ENCODE measurements around the gene DNAJB4. TPM values are rescaled to one million over a fixed set of nuclear protein-coding genes. Genes with fewer than 3 reads are reported as not detected.

The DNAJB4 gene
- total and polyA plus RNA-seq, 2 of the 13 experiments (the other 11 are each of a cell fraction or from before 2014, with no cell fraction given) = 4.4 to 18.6 TPM

DNA sequence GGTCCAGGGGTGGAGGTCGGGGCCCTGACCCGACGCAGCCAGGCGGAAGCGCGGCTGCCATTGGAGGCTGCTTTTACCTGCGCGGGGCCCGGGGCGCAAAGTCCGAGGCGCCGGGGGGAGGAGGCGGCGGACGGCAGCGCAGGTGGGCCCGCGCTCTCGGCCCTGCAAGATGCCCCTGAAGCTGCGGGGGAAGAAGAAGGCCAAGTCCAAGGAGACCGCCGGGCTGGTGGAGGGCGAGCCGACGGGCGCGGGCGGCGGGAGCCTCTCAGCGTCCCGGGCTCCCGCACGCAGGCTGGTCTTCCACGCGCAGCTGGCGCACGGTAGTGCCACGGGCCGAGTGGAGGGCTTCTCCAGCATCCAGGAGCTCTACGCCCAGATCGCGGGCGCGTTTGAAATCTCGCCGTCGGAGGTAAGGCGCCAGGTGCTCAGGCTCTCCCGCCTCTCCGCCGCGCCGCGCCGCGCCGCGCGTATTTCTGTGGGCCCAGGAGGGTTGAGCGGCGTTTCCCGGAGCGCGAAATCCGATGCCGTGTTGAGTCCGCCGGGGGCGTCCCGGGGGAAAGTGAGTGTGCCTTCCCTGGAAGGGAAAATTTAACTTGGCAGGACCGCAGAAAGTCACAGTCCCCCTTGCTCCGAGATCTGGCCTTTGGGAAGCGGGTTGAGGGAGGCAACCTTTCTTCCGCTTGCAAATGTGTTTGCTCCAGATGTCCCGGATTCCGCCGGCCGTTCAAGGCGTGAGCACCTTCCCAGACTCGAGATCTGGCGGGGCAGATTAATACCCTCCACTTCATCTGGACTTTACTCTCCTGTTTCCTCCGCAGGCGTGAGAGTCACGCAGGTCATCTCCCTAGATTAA, 41.4 kb downstream of the DNAJB4 start, which contains the start of gene GIPC2 (continued):
- TF ChIP-seq SIN3A (IDR thresholded peaks at IDR 0.05; ENCODE audit: borderline replicate concordance, low read depth, low read length) (0 out of 2 replicates have a peak, but pooled peaks have one; percentile 48), DMTF1 (CRISPR knock-in tag; IDR thresholded peaks at IDR 0.05) (no peak), PCBP2 (optimal IDR thresholded peaks at IDR 0.05; ENCODE audit: low read depth, low read length, poor library complexity, severe bottlenecking) (no peak), ZNF841 (CRISPR knock-in tag; IDR thresholded peaks at IDR 0.05; ENCODE audit: borderline replicate concordance) (no peak), CENPX (CRISPR knock-in tag; IDR thresholded peaks at IDR 0.05) (0 out of 2 replicates have a peak, but pooled peaks have one; percentile 65), TGIF2 (CRISPR knock-in tag; IDR thresholded peaks at IDR 0.05) (0 out of 2 replicates have a peak, but pooled peaks have one; percentile 16), ZNF18 (CRISPR knock-in tag; IDR thresholded peaks at IDR 0.05; ENCODE audit: insufficient replicate concordance) (peak; percentile 73), ZNF331 (CRISPR knock-in tag; IDR thresholded peaks at IDR 0.05) (peak; percentile 80), ZNF343 (CRISPR knock-in tag; IDR thresholded peaks at IDR 0.05) (0 out of 2 replicates have a peak, but pooled peaks have one; percentile 36), MAX (IDR thresholded peaks at IDR 0.05) (peak; percentile 91), ZNF609 (CRISPR knock-in tag; IDR thresholded peaks at IDR 0.05; ENCODE audit: borderline replicate concordance) (no peak; the same call in 1 of the 2 replicates)
